ENCODE results near the gene EML4.

The EML4 gene

GRCh38 chr2:42227491-42227890, 58.3 kb downstream of the EML4 start:
- DNase-seq = no peak

DNA sequence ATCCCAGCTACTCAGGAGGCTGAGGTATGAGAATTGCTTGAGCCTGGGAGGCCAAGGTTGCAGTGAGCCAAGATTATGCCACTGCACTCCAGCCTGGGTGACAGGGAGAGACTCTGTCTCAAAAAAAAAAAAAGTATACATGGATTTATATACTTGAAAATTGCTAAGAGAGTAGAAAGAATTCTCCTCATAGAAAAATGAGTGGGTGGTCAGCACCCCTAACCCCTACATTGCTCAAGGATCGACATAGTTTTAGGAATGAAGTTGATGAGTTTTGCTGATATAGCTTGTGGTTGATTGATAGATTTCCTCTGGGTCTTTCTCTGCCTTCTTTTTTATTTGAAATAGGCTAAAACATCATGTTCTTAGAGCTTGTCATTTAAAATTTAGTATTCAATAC, 58.9 kb downstream of the EML4 start:
- DNase-seq = no peak

DNA sequence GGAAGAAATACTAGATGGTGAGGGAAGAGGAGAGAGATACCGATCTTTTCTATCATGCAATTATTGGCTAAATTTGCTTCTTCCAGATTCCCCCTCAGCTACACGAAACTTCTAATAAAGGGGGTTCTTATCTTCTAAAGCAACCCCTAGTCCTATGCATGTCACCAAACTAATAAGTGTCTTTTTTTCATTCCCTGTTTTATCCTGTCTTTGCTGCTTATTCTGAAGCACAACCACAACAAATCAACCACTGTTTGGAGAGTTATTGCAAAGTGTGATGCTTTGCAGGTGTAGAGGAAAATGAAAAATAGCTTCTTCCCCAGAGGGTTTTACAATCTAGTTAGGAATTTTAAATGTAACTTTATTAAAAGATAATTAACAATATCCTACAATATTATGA, 60.8 kb downstream of the EML4 start:
- DNase-seq = no peak

GRCh38 chr2:42230891-42231290, 61.7 kb downstream of the EML4 start:
- no peak for DNase-seq

- no peak for DNase-seq
Measured at GRCh38 chr2:42232024-42232423, 62.9 kb downstream of the EML4 start.

GRCh38 chr2:42233976-42234441, 64.9 kb downstream of the EML4 start:
- no peak for DNase-seq

DNA sequence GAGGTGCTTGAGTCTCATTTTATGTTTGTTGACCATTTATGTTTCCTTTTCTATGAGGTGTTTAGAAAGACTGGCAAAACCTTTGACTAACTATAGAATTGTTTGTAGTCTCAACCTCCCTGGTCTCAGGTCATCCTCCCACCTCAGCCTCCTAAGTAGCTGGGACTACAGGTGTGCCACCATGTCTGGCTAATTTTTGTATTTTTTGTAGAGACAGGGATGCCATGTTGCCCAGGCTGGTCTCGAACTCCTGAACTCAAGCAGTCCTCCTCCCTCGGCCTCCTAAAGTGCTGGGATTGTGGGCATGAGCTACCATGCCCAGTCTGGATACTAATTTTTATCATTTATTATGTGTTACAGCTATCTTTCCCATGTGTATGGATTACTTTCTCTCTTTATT, 67.8 kb downstream of the EML4 start:
- DNase-seq = no peak

DNA sequence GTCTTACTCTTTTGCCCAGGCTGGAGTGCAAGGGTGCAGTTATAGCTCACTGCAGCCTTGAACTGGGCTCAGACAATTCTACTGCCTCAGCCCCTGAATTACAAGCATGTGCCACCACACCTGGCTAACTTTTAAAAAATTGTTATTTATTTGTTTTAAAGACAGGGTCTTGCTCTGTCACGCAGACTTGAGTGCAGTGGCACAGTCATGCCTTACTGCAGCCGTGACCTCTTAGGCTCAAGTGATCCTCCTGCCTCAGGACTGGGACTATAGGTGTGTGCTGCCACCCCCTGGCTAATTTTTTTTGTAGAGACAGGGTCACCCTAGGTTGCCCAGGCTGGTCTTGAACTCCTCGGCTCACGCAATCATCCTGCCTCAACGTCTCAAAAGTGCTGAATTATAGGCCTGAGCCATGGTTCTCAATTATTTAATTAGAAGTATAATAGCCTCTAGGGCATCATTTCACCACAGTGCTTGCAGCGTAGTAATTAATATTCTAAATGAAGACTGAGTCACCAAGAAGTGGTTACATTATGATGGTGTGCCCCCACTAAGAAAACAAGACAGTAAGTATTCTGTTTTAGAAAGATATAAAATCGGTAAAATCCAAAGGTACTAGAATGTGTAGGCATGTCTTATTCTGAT, 69.6 kb downstream of the EML4 start:
- DNase-seq = peak in 2 of 14 donors; percentile 0 to 3

- no peak for DNase-seq
Measured at GRCh38 chr2:42239289-42239661, 70.1 kb downstream of the EML4 start.

DNA sequence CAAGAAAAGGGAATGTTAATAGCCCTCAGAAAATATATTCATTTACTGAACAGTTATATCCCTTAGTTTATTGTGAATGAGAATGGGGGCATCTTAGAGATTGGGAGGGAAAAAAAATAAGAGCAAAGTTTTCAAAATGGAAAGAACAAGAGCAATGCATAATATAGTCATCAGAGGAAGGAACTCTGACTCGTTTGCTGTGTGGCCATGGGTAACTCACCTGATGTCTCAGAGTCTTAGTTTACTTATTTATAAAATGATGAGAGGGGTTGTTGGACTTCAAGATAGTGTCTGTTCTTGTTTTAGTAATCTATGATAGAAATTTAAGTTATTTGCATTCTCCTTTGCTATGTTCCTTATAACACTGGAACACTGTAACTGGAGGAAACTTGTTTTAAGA, 70.7 kb downstream of the EML4 start:
- no peak for DNase-seq

DNA sequence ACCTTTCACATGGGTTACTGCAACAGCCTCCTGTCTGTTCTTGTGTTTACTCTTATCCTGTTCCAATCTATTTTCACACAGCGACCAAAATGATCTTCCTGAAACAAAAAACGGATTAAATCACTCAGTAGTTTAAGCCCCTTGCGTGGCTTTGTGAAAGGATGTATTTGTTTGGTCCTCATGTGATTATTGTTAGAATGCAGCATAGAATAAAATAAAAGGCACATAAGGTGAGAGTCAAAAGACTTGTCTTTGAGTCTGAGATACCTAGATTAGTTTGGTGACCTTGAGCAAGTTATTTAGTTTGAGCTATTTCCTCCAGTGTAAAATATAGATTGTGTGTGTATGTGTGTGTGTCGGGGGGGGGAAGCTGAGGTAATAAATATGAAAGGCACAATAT, 72.4 kb downstream of the EML4 start:
- no peak for DNase-seq

GRCh38 chr2:42243297-42243696, 74.1 kb downstream of the EML4 start:
- no peak for DNase-seq

GRCh38 chr2:42244520-42244919, 75.4 kb downstream of the EML4 start:
- no peak for DNase-seq

- no peak for DNase-seq
Measured at GRCh38 chr2:42245396-42245795, 76.2 kb downstream of the EML4 start.

GRCh38 chr2:42246562-42246961, 77.4 kb downstream of the EML4 start:
- no peak for DNase-seq

DNA sequence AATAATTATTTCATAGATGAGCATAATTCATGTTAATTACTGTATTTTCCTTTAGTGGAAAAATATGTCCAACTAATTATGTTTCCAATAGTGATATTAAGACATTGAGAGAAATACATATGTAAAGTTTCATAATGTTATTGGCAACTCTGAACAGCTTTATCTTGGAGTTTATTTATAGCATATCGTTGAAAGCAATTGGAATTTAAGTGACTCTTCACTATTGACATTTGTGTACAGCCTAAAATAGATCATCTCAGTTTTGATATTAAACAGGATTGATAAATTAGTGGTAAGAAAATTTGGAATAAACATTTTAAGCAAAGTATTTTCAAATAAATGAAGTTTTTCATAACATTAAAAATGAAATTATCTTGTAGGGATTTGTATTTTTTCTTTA, 79.7 kb downstream of the EML4 start:
- DNase-seq = no peak

DNA sequence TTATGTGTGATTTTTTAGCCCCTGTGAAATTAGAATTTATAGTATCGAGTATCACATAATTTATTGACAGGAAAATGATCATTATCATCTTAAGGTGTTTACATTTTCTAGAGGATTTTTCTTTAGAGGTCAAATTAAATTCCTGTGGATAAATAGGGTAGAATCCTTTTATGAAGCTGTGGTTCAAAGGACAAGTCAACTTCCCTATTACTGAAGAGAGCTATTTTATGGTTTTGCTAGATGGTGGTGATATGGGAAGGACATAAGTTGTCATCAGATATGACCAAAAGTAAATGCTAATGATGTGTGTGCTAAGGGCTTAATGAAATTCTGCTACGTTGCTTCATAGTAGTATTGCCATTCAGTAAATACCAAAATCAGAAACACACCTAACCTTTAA, 80.1 kb downstream of the EML4 start:
- no peak for DNase-seq

DNA sequence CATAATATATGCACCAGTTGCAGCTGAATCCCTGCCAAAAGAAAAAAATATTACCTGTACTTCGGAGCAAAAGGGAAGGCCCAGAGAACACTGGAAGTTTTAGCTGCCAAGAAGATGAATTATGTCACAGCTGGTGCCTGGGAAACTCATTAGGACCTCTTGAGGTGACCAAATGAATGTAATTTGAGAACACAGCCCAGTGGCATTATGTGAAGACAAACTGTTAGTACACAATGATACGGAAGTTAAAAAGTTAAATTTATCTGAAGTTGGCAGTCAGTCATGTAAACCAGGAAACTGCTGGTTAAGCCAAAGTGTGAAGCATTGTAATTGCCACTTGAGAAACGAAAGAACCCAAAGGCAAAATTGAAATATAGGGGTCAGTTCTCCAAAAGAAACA, 80.7 kb downstream of the EML4 start:
- DNase-seq = no peak

DNA sequence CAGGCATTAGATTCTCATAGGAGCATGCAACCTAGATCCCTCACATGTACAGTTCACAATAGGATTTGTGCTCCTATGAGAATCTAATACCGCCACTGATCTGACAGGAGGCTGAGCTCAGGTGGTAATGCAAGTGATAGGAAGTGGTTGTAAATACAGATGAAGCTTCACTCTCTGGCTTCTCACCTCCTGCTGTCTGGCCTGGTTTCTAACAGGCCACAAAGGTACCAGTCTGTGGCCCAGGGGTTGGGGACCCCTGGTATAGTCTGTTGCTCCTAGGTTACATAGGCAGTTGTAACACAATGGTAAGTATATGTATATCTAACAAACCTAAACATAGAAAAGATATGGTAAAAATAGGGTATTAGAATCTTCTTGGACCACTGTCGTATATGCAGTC, 81.8 kb downstream of the EML4 start:
- DNase-seq = no peak

DNA sequence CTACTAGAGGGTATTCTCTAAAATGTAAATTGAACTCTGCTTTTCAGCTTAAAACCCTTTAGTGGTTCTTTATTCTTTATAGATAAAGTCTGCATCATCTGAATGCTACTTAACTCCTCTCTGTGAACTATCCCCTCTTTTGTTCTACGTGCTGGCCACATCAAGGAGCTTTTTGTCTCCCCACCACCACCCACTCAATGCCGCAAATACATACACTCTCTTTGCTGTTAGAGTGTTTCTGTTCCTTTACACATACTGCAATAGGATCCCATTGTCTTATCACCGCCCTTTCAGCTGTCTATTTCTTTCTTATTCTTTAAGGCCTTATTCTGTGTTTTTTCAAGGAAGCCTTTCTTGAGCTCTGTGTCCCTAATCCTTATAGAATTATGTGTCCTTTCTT, 83.3 kb downstream of the EML4 start:
- no peak for DNase-seq

DNA sequence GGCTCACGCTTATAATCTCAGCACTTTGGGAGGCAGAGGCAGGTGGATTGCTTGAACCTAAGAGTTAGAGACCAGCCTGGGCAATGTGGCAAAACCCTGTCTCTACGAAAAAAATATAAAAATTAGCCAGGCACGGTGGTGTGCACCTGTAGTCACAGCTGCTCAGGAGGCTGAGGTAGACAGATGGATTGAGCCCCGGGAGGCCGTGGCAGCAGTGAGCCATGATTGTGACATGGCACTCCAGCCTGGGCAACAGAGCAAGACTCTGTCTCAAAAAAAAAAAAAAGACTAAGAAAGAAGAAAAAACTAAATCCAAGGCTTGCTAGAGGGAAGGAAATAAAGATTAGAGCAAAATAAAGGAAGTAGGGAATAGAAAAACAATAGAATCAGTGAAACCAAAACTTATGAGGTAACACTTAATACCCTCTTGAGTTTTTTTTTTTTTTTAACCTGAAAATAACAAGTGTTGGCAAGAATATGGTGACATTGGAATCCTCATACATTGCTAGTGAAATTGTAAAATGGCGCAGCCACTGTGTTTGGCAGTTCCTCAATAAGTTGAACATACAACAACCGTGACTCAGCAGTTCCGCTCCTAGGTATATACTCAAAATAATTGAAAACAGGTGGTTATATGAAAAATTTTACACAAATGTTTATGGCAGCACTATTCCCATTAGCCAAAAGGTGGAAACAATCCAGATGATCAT, 85.2 kb downstream of the EML4 start:
- DNase-seq = no peak

- no peak for DNase-seq
Measured at GRCh38 chr2:42256505-42256904, 87.4 kb downstream of the EML4 start.

- no peak for DNase-seq
Measured at GRCh38 chr2:42261518-42262195, 92.5 kb downstream of the EML4 start.

DNA sequence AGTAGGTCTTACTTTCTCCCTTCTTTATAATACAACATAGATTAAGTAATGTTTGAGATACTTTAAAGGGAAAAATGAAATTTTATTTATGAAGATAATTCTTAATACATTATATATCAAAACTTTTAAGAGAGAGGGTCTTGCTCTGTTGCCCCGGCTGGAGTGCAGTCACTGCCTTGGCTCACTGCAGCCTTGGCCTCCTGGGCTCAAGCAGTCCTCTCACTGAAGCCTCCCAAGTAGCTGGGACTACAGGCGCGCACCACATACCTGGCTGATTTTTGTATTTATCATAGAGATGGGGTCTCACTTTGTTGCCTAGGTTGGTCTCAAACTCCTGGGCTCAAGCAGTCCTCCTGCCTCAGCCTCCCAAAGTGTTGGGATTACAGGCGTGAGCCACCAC, 97.1 kb downstream of the EML4 start:
- DNase-seq = no peak

Data from C1 segment of cervical spinal cord (tissue), 14 donors.